HL-60 (cell line): Measurements from ENCODE around the gene CARS2.

ENCODE experiments used
- CTCF ChIP-seq: IDR thresholded peaks from one replicate; pipeline ENCODE4 v1.5.1; 2011; ENCODE audit warnings: low read length, control low read depth, inconsistent platforms; ENCODE audit not compliant: insufficient read depth
- POLR2AphosphoS5 ChIP-seq: IDR thresholded peaks from 2 replicates; pipeline ENCODE4 v1.6.1; 2012; ENCODE audit warnings: low read depth
- REST ChIP-seq: IDR thresholded peaks from 2 replicates; pipeline ENCODE4 v1.6.1; 2012; ENCODE audit warnings: low read depth; ENCODE audit not compliant: insufficient replicate concordance
- SPI1 ChIP-seq: IDR thresholded peaks from 2 replicates; pipeline ENCODE4 v1.6.1; 2012; ENCODE audit warnings: low read depth, mild to moderate bottlenecking, borderline replicate concordance

- TF ChIP-seq CTCF (no peak), REST (no peak), POLR2AphosphoS5 (no peak), SPI1 (no peak)
Measured at GRCh38 chr13:110676595-110677587, 29.0 kb downstream of the CARS2 start.
